GM23248 (cell line): Measurements from ENCODE around the gene SPATC1L. TPM values are rescaled to one million over a fixed set of nuclear protein-coding genes. Genes with fewer than 3 reads are reported as not detected.
"Not testable (repeated sequence)": the region's sequence is repeated elsewhere in the genome, so short reads cannot be mapped to it uniquely, and the experiment has no call there.

Experiments
- DNase-seq: peaks from one replicate; pipeline ENCODE4 v3.0.0-alpha.2; 2015
- H2AFZ ChIP-seq: fragments of 200-600 bp; sonication (generic); 2 replicates; pipeline ENCODE4 v1.6.1; 2016; ENCODE audit warnings: antibody characterized with exemption
- H3F3A ChIP-seq: fragments of 200-600 bp; sonication (generic); 2 replicates; pipeline ENCODE4 v1.6.1; 2016; ENCODE audit warnings: mild to moderate bottlenecking, antibody characterized with exemption, mixed run types; ENCODE audit not compliant: insufficient read depth
- H3K27ac ChIP-seq: fragments of 200-600 bp; sonication (generic); 2 replicates; pipeline ENCODE4 v1.5.1; 2016; ENCODE audit warnings: mild to moderate bottlenecking
- H3K27me3 ChIP-seq: fragments of 200-600 bp; sonication (generic); replicated peaks from 2 replicates; pipeline ENCODE4 v1.6.1; 2016; ENCODE audit warnings: mild to moderate bottlenecking; ENCODE audit not compliant: insufficient read depth
- H3K36me3 ChIP-seq: fragments of 200-600 bp; sonication (generic); 2 replicates; pipeline ENCODE4 v1.6.1; 2016; ENCODE audit warnings: low read depth, mild to moderate bottlenecking
- H3K4me1 ChIP-seq: fragments of 200-600 bp; sonication (generic); 2 replicates; pipeline ENCODE4 v1.6.1; 2016; ENCODE audit warnings: mild to moderate bottlenecking; ENCODE audit not compliant: insufficient read depth
- H3K4me2 ChIP-seq: fragments of 200-600 bp; sonication (generic); one replicate; pipeline ENCODE4 v1.6.1; 2016; ENCODE audit warnings: mild to moderate bottlenecking; ENCODE audit not compliant: unreplicated experiment
- H3K4me3 ChIP-seq: fragments of 200-600 bp; sonication (generic); 2 replicates; pipeline ENCODE4 v1.5.1; 2016; ENCODE audit warnings: mild to moderate bottlenecking
- H3K79me2 ChIP-seq: fragments of 200-600 bp; sonication (generic); 2 replicates; pipeline ENCODE4 v1.6.1; 2016; ENCODE audit warnings: mild to moderate bottlenecking; ENCODE audit not compliant: insufficient read depth
- H3K9ac ChIP-seq: fragments of 200-600 bp; sonication (generic); 2 replicates; pipeline ENCODE4 v1.6.1; 2016; ENCODE audit warnings: mild to moderate bottlenecking
- H3K9me2 ChIP-seq: fragments of 200-600 bp; sonication (generic); 2 replicates; pipeline ENCODE4 v1.6.1; 2016; ENCODE audit warnings: mixed run types, mild to moderate bottlenecking, moderate library complexity; ENCODE audit not compliant: insufficient read depth
- H3K9me3 ChIP-seq: fragments of 200-600 bp; sonication (generic); one replicate; pipeline ENCODE4 v1.6.1; 2017; ENCODE audit warnings: low read depth
- H4K20me1 ChIP-seq: fragments of 200-600 bp; sonication (generic); 2 replicates; pipeline ENCODE4 v1.6.0; 2016; ENCODE audit not compliant: insufficient read depth
- EZH2 ChIP-seq: fragments of 200-600 bp; sonication (generic); IDR thresholded peaks from 2 replicates; pipeline ENCODE4 v1.6.1; 2018; ENCODE audit warnings: antibody characterized with exemption, mild to moderate bottlenecking; ENCODE audit not compliant: insufficient read depth, poor library complexity, severe bottlenecking
- EZH2phosphoT487 ChIP-seq: fragments of 200-600 bp; sonication (generic); IDR thresholded peaks from 2 replicates; pipeline ENCODE4 v1.6.1; 2018; ENCODE audit warnings: antibody characterized with exemption, moderate library complexity, mild to moderate bottlenecking, low read depth; ENCODE audit not compliant: insufficient read depth
- WGBS, 2 experiments: methylation state at CpG; one replicate each; pipeline ENCODE4 v1.1.6; 2015 to 2017; ENCODE audit warnings: low lambda C conversion rate in 2 of 2, low coverage in 1 of 2; ENCODE audit errors: missing lambda C conversion rate in 2 of 2; 5-methylcytosine and 5-hydroxymethylcytosine counted together
- in situ Hi-C: fragments of 300-500 bp; cut with MboI; formaldehyde crosslinking; loops from 2 replicates; pipeline ENCODE4 v1.15.0; 2020
- polyA plus RNA-seq: library from polyadenylated mRNA; unstranded; fragments of >200 nt; fragmentation: Nextera tagmentation; extraction: Ambion mirVana; gene quantifications from 2 replicates; pipeline ENCODE4 v1.2.1, GENCODE V29; 2016
- total RNA-seq: library from RNA; depleted of rRNA; stranded (reverse); fragments of >200 nt; shearing (Covaris generic); gene quantifications from 2 replicates; pipeline ENCODE4 v1.2.3, GENCODE V29; 2014

SPATC1L gene
- total and polyA plus RNA-seq, 2 experiments from 2014 or later: 5.2 to 15.7 TPM

- H3K27ac ChIP-seq: peak overlapping the region; percentile 47
- no peaks in the 10 kb centered on the region for H3K36me3 ChIP-seq
- peaks cover 48% of the 10 kb centered on the region for H3K79me2 ChIP-seq
- H4K20me1 ChIP-seq: no peaks in the 10 kb centered on the region
- peak overlapping the region; percentile 100 for H3K4me2 ChIP-seq
- H2AFZ ChIP-seq: peak overlapping the region; percentile 73
- peak; percentile 36 for DNase-seq
- no peaks in the 10 kb centered on the region for H3K27me3 ChIP-seq
- no peaks in the 10 kb centered on the region for H3K9me3 ChIP-seq
- H3K4me1 ChIP-seq: peaks cover 15% of the 10 kb centered on the region; the same call in 1 of the 2 replicates
- H3F3A ChIP-seq: peaks cover 40% of the 10 kb centered on the region
- peak overlapping the region; percentile 94 for H3K4me3 ChIP-seq
- in situ Hi-C loops: no loop called here
- no peaks in the 10 kb centered on the region for H3K9me2 ChIP-seq
- H3K9ac ChIP-seq: peak overlapping the region; percentile 86
- 2 to 3% methylated on average over 20 of the region's 20 CpGs for WGBS, 2 experiments
- TF ChIP-seq EZH2 (no peak), EZH2phosphoT487 (no peak)
These were observed 43.6 kb upstream of the SPATC1L start for GRCh38 chr21:46227811-46228344.

- no peak for TF ChIP-seq EZH2phosphoT487
- TF ChIP-seq EZH2: no peak
These were observed 42.8 kb upstream of the SPATC1L start for GRCh38 chr21:46226920-46227599.

GRCh38 chr21:46226146-46226545 lies 41.9 kb upstream of the SPATC1L start:
- Histone ChIP-seq H3K27ac (peak overlapping the region; percentile 37), H3K9me3 (no peaks in the 10 kb centered on the region), H3K36me3 (no peaks in the 10 kb centered on the region), H3K4me1 (peaks cover 15% of the 10 kb centered on the region; the same call in 1 of the 2 replicates), H3K79me2 (peaks cover 57% of the 10 kb centered on the region), H3K9ac (peak overlapping the region; percentile 47), H3K9me2 (no peaks in the 10 kb centered on the region), H3K4me3 (no peak overlapping the region), H2AFZ (no peak overlapping the region), H3F3A (peaks cover 24% of the 10 kb centered on the region), H3K27me3 (no peaks in the 10 kb centered on the region), H4K20me1 (no peaks in the 10 kb centered on the region), H3K4me2 (peak overlapping the region; percentile 100)
- in situ Hi-C loops: no loop called here
- 60 to 79% methylated on average over 1 of the region's 1 CpG for WGBS, 2 experiments
- TF ChIP-seq EZH2phosphoT487 (no peak), EZH2 (no peak)
- peak; percentile 10 for DNase-seq

More at GRCh38 chr21:46226920-46227599, 42.8 kb upstream of the SPATC1L start:
- Histone ChIP-seq H4K20me1 (no peaks in the 10 kb centered on the region), H3K9me2 (no peaks in the 10 kb centered on the region), H3F3A (peaks cover 31% of the 10 kb centered on the region), H3K4me2 (peak overlapping the region; percentile 100), H3K79me2 (peaks cover 56% of the 10 kb centered on the region), H3K27ac (peak overlapping the region; percentile 30; the same call in 1 of the 2 replicates), H3K4me1 (peaks cover 15% of the 10 kb centered on the region; the same call in 1 of the 2 replicates), H3K9ac (peak overlapping the region; percentile 86), H3K27me3 (no peaks in the 10 kb centered on the region), H3K9me3 (no peaks in the 10 kb centered on the region), H3K36me3 (no peaks in the 10 kb centered on the region), H2AFZ (no peak overlapping the region), H3K4me3 (peak overlapping the region; percentile 94)
- peak; percentile 59 for DNase-seq
- WGBS, 2 experiments: 46 to 48% methylated on average over 4 of the region's 4 CpGs
- in situ Hi-C loops: no loop called here

GRCh38 chr21:46223661-46224060 lies 39.4 kb upstream of the SPATC1L start:
- H4K20me1 ChIP-seq, DNase-seq, H2AFZ ChIP-seq, H3K4me2 ChIP-seq, H3K27me3 ChIP-seq, in situ Hi-C loops, H3K9me3 ChIP-seq, H3K4me3 ChIP-seq, H3K36me3 ChIP-seq, H3K27ac ChIP-seq, H3K9me2 ChIP-seq, H3F3A ChIP-seq, H3K9ac ChIP-seq: not testable (repeated sequence)
- Histone ChIP-seq H3K79me2 (peaks cover 57% of the 10 kb centered on the region), H3K4me1 (peaks cover 15% of the 10 kb centered on the region; the same call in 1 of the 2 replicates)
- 88 to 90% methylated on average over 16 to 18 of the region's 18 CpGs for WGBS, 2 experiments
